ENCODE measurements around the gene SDHB. TPM values are rescaled to one million over a fixed set of nuclear protein-coding genes. Genes with fewer than 3 reads are reported as not detected.
A peak's percentile ranks its signal among the peaks of the same experiment; 100 is the strongest.

SDHB gene
- total RNA-seq, 1 donor from 2014 or later = 47.2 TPM

DNA sequence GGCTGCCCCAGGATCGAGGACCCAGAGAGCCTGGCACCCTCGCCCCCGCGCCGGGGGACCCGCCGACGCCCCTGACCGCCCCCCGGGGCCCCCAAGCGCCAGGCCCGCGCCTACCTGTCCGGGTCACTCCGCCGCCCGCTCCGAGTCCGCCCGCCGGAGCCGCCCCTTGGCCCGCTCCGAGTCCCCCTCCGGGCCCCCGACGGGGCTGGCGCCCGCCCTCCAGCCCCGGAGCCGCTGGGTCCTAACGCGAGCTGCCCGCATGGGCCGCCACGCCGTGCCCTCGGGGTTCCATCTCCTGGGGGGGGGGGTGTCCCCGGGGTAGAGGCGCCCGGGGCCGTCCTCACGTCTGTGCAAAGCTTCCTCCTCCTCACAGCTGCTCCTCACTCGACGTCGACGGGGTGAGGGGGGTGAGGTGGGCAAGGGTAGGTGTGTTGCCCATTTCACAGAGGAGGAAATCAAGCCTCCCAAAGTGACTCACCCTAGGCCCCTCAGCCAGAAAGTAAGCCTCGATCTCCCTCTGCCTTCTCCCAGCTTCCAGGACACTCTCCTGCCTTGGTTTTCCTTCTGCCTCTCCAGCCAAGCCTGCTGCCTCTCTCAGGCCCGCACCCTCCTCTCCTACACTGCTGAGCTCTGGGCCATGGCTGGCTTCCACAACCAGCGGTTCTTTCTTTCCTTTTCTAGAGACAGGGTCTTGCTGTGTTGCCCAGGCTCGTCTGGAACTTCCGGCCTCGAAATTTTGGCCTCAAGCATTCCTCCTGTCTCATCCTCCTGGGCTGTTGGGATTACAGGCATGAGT is 73.2 kb downstream of the SDHB start, which contains the start of gene MFAP2:
TSS of gene MFAP2 (minus strand) at position 148 of the 796 bp plus-strand sequence. CDS start 2,347 bp downstream, outside the sequence.
- H3K27me3 Mint-ChIP-seq (ENCODE audit: low read depth) = peaks cover 8% of the 10 kb centered on the region
- H3K36me3 Mint-ChIP-seq (ENCODE audit: low read depth) = no peaks in the 10 kb centered on the region
- TF ChIP-seq, protein P1, sequence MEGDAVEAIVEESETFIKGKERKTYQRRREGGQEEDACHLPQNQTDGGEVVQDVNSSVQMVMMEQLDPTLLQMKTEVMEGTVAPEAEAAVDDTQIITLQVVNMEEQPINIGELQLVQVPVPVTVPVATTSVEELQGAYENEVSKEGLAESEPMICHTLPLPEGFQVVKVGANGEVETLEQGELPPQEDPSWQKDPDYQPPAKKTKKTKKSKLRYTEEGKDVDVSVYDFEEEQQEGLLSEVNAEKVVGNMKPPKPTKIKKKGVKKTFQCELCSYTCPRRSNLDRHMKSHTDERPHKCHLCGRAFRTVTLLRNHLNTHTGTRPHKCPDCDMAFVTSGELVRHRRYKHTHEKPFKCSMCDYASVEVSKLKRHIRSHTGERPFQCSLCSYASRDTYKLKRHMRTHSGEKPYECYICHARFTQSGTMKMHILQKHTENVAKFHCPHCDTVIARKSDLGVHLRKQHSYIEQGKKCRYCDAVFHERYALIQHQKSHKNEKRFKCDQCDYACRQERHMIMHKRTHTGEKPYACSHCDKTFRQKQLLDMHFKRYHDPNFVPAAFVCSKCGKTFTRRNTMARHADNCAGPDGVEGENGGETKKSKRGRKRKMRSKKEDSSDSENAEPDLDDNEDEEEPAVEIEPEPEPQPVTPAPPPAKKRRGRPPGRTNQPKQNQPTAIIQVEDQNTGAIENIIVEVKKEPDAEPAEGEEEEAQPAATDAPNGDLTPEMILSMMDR (conservative IDR thresholded peaks at IDR 0.05) = no peak
- peak within 1 kb of the TSS; percentile 90 for H3K4me3 Mint-ChIP-seq
- H3K9me3 Mint-ChIP-seq = no peaks in the 10 kb centered on the region
- DNase-seq (ENCODE audit: low read depth, low spot score) = no peak
- H3K27ac Mint-ChIP-seq (ENCODE audit: unreplicated experiment) = peak within 1 kb of the TSS; percentile 92
- H3K4me1 Mint-ChIP-seq = peaks cover 34% of the 10 kb centered on the region

DNA sequence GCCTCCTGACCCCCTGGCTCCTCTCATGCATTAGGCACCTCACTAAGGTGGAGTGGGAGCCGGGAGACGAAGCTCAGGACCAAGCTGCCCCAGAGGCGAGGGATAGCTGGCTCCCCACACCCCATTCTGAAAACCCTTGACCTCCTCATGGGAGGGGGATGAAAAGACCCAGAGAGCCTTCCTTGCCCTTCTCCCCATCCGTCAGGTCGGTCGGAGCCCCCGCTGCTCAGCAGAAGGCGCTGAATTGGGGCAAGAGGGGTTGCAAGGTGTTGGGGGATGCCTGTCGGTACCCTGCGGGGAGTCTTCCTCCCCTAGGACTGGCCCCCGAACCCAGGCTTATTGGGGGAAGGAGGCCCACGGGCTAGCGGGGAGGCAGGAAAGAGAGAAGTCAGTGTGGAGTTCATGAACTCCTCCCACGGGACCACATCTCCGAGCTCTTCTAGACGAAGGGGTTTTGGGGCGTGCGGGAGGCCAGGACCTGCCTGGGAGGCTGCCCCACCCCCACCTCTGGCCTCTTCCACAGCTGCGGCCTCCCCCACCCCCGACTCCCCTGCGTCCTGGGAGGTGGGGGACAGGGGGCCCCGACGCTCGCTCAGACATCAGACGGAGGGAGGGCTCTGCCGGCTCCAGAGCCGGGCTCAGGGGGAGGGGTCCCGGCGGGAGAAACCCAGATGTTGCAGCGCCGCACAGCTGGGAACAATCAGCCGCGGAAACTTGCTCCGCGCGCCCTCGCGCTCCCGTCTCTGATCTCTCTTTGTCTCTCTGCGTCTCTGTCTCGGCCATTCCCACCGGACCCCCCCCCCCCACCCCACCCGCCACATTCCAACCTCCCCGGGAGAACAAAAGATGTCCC is 74.1 kb downstream of the SDHB start:
- Mint-ChIP-seq H3K27me3 (ENCODE audit: low read depth) (peaks cover 8% of the 10 kb centered on the region), H3K4me1 (peaks cover 40% of the 10 kb centered on the region), H3K4me3 (peak overlapping the region; percentile 82), H3K9me3 (no peaks in the 10 kb centered on the region), H3K36me3 (ENCODE audit: low read depth) (no peaks in the 10 kb centered on the region), H3K27ac (ENCODE audit: unreplicated experiment) (no peak overlapping the region)
- no peak for DNase-seq (ENCODE audit: low read depth, low spot score)
- TF ChIP-seq, protein P1 (conservative IDR thresholded peaks at IDR 0.05) = no peak

DNA sequence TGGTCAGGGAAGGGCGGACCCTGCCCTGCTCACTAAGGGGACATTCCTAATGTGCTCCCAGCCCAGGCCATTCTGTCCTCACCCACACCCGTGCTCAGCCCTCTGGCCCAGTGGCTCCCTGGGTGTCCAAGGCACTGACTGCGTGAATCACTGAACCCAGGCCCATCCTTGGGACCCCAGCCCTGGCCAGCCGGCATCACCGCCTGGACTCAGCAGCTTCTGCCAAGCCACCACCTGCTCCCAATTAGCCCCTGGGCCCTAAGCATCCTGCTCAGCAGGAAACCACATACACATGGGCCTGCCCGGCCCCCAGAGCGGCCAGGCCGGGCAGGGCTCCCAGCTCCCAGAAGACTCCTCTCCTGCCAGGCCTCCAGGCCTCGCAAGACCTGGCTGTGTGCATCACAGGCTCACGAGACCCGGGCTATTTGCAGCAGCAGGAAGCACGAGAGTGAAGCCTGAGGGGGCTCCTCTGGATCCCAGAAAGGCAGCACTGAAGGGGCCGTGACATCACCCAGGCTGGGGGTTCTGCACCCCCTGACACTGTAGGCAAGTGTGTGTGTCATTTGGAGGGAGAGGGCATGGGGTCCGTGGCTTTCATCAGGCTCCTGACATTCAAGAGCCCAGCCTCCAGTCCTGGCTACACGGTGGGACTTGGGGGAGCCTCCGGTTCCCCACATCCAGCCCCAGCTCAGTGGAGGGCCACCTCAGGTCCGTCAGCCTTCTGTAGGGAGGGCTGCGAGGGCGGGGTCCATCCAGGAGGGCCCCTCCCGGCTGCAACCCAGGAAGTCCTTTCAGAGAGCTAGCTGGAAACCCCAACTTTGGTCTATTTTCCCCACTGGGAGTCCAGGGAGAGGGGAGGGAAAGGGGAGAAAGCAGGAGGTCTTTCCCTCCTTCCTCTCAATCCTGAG is 75.0 kb downstream of the SDHB start:
- TF ChIP-seq, protein P1 (conservative IDR thresholded peaks at IDR 0.05) = no peak
- no peaks in the 10 kb centered on the region for H3K9me3 Mint-ChIP-seq

DNA sequence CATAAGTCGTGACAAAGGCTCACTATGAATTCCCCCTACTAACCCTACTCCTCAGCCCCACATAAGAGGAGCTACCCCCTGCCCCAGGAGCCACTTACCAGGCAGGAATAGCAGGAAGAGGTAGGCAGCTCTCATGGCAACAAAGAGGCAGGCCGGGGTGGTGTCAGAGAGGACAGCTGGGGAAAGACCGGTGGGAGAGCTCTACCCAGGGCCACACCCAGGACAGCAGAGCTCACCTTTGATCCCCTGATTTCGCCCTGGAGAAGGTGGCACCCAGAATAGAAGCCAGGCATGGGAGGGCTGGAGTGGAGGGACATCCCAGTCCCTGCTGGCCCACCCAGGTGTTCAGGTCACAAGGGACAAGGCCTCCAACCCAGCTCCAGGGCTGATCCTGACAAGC is 75.7 kb downstream of the SDHB start:
- TF ChIP-seq, protein P1 (conservative IDR thresholded peaks at IDR 0.05) = no peak
- Mint-ChIP-seq H3K4me3 (peak overlapping the region; percentile 69), H3K9me3 (no peaks in the 10 kb centered on the region), H3K27ac (ENCODE audit: unreplicated experiment) (no peak overlapping the region), H3K27me3 (ENCODE audit: low read depth) (peaks cover 8% of the 10 kb centered on the region), H3K36me3 (ENCODE audit: low read depth) (no peaks in the 10 kb centered on the region), H3K4me1 (peaks cover 40% of the 10 kb centered on the region)
- DNase-seq (ENCODE audit: low read depth, low spot score) = no peak

More for the DNA sequence above, 75.0 kb downstream of the SDHB start:
- Mint-ChIP-seq H3K4me3 (peak overlapping the region; percentile 82), H3K36me3 (ENCODE audit: low read depth) (no peaks in the 10 kb centered on the region), H3K4me1 (peaks cover 40% of the 10 kb centered on the region), H3K27ac (ENCODE audit: unreplicated experiment) (no peak overlapping the region), H3K27me3 (ENCODE audit: low read depth) (peaks cover 8% of the 10 kb centered on the region)
- no peak for DNase-seq (ENCODE audit: low read depth, low spot score)

DNA sequence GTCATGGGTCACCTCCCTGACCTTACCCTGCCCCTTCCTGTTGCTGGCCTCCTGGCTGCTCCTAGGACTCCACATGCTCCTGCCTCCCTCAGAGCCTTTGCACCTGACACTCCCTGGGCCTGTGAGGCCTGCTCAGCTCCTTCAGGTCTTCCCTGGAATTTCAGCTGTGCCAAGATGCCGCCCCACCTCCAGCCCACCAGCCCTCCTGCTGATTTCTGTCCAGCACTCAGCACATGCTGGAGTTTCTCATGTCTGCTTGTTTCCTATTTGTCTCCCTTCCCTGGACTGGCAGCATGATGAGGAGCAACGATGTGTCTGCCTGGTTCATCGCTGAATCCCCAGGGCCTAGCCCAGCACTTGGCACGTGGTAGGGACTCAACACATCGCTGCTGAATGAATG is 76.5 kb downstream of the SDHB start:
- Mint-ChIP-seq H3K27ac (ENCODE audit: unreplicated experiment) (no peak overlapping the region), H3K27me3 (ENCODE audit: low read depth) (peaks cover 8% of the 10 kb centered on the region), H3K4me3 (peak overlapping the region; percentile 69), H3K36me3 (ENCODE audit: low read depth) (no peaks in the 10 kb centered on the region), H3K4me1 (peaks cover 43% of the 10 kb centered on the region), H3K9me3 (no peaks in the 10 kb centered on the region)
- TF ChIP-seq, protein P1 (conservative IDR thresholded peaks at IDR 0.05) = no peak
- no peak for DNase-seq (ENCODE audit: low read depth, low spot score)

Data from neural crest cell (in vitro differentiated cells).